Measurements from ENCODE around the gene ATAD3A. TPM values are rescaled to one million over a fixed set of nuclear protein-coding genes. Genes with fewer than 3 reads are reported as not detected.
"Not testable (repeated sequence)": the region's sequence is repeated elsewhere in the genome, so short reads cannot be mapped to it uniquely, and the experiment has no call there.

Gene ATAD3A
- total RNA-seq, 1 donor from 2014 or later = 51.5 TPM

GRCh38 chr1:1554926-1555915, 43.3 kb downstream of the ATAD3A start:
- peak; percentile 54 for DNase-seq (ENCODE audit: low read depth)
- TF ChIP-seq CTCF (IDR thresholded peaks at IDR 0.05; ENCODE audit: insufficient read depth, low read length, poor library complexity, severe bottlenecking) = no peak
- H3K27me3 ChIP-seq (ENCODE audit: control insufficient read depth, insufficient read depth, low read length) = no peaks in the 10 kb centered on the region

GRCh38 chr1:1556505-1556904, 44.5 kb downstream of the ATAD3A start:
- Histone ChIP-seq H3K27me3 (ENCODE audit: control insufficient read depth, insufficient read depth, low read length) (no peaks in the 10 kb centered on the region), H3K4me3 (ENCODE audit: low read depth, low read length) (no peak overlapping the region), H3K36me3 (ENCODE audit: control insufficient read depth, insufficient read depth, low read length) (no peaks in the 10 kb centered on the region)
- DNase-seq (ENCODE audit: low read depth) = no peak
- TF ChIP-seq CTCF (IDR thresholded peaks at IDR 0.05; ENCODE audit: insufficient read depth, low read length, poor library complexity, severe bottlenecking) = no peak

More at GRCh38 chr1:1554926-1555915, 43.3 kb downstream of the ATAD3A start:
- Histone ChIP-seq H3K4me3 (ENCODE audit: low read depth, low read length) (no peak overlapping the region), H3K36me3 (ENCODE audit: control insufficient read depth, insufficient read depth, low read length) (no peaks in the 10 kb centered on the region)

- not testable (repeated sequence) for DNase-seq (ENCODE audit: low read depth); H3K36me3 ChIP-seq (ENCODE audit: control insufficient read depth, insufficient read depth, low read length); H3K27me3 ChIP-seq (ENCODE audit: control insufficient read depth, insufficient read depth, low read length); H3K4me3 ChIP-seq (ENCODE audit: low read depth, low read length)
These were observed 45.0 kb downstream of the ATAD3A start for GRCh38 chr1:1556961-1557360.

- not testable (repeated sequence) for H3K36me3 ChIP-seq (ENCODE audit: control insufficient read depth, insufficient read depth, low read length)
These were observed 45.7 kb downstream of the ATAD3A start for GRCh38 chr1:1557688-1558087.

GRCh38 chr1:1558591-1558990, 46.6 kb downstream of the ATAD3A start:
- TF ChIP-seq CTCF (IDR thresholded peaks at IDR 0.05; ENCODE audit: insufficient read depth, low read length, poor library complexity, severe bottlenecking) = no peak
- H3K36me3 ChIP-seq (ENCODE audit: control insufficient read depth, insufficient read depth, low read length) = no peaks in the 10 kb centered on the region
- no peaks in the 10 kb centered on the region for H3K27me3 ChIP-seq (ENCODE audit: control insufficient read depth, insufficient read depth, low read length)
- no peak for DNase-seq (ENCODE audit: low read depth)
- H3K4me3 ChIP-seq (ENCODE audit: low read depth, low read length) = no peak overlapping the region

More at GRCh38 chr1:1557688-1558087, 45.7 kb downstream of the ATAD3A start:
- DNase-seq (ENCODE audit: low read depth); H3K27me3 ChIP-seq (ENCODE audit: control insufficient read depth, insufficient read depth, low read length); H3K4me3 ChIP-seq (ENCODE audit: low read depth, low read length): not testable (repeated sequence)

- H3K27me3 ChIP-seq (ENCODE audit: control insufficient read depth, insufficient read depth, low read length) = no peaks in the 10 kb centered on the region
- no peak overlapping the region for H3K4me3 ChIP-seq (ENCODE audit: low read depth, low read length)
- no peak for DNase-seq (ENCODE audit: low read depth)
- no peaks in the 10 kb centered on the region for H3K36me3 ChIP-seq (ENCODE audit: control insufficient read depth, insufficient read depth, low read length)
- TF ChIP-seq CTCF (IDR thresholded peaks at IDR 0.05; ENCODE audit: insufficient read depth, low read length, poor library complexity, severe bottlenecking) = no peak
These were observed 47.1 kb downstream of the ATAD3A start for GRCh38 chr1:1559066-1559465.

Data from kidney epithelial cell (primary cell).